HepG2 (cell line): ENCODE results near the gene CDKN2C. TPM values are rescaled to one million over a fixed set of nuclear protein-coding genes. Genes with fewer than 3 reads are reported as not detected.

Source experiments
- ARHGAP35 ChIP-seq: sonication (generic); formaldehyde crosslinking; IDR thresholded peaks from 2 replicates; pipeline ENCODE4 v1.9.0; 2022; ENCODE audit warnings: mild to moderate bottlenecking, inconsistent platforms, moderate library complexity, missing genetic modification reagents, borderline replicate concordance
- BORCS8-MEF2B ChIP-seq: sonication (generic); formaldehyde crosslinking; IDR thresholded peaks from 2 replicates; pipeline ENCODE4 v1.8.0; 2022; ENCODE audit warnings: mild to moderate bottlenecking, missing genetic modification reagents
- FOXP1 ChIP-seq, 2 experiments: fragments of 450-650 bp in 1 of 2; IDR thresholded peaks; 2 replicates each; pipeline ENCODE4 v1.6.1; 2017 to 2018; ENCODE audit warnings: antibody characterized with exemption in 1 of 2
- HOXA5 ChIP-seq: sonication (generic); formaldehyde crosslinking; IDR thresholded peaks from 2 replicates; pipeline ENCODE4 v1.4.0; 2020; ENCODE audit warnings: missing genetic modification reagents
- NR0B2 ChIP-seq: sonication (generic); formaldehyde crosslinking; IDR thresholded peaks from 2 replicates; pipeline ENCODE4 v1.4.0; 2020; ENCODE audit warnings: mild to moderate bottlenecking, missing genetic modification reagents
- SOX5 ChIP-seq: IDR thresholded peaks from 2 replicates; pipeline ENCODE4 v1.6.1; 2016; ENCODE audit warnings: borderline replicate concordance
- SP4 ChIP-seq: sonication (generic); formaldehyde crosslinking; IDR thresholded peaks from 2 replicates; pipeline ENCODE4 v1.8.1; 2023; ENCODE audit warnings: mild to moderate bottlenecking, missing genetic modification reagents
- ZGPAT ChIP-seq: IDR thresholded peaks from 2 replicates; pipeline ENCODE4 v1.6.1; 2016; ENCODE audit warnings: mild to moderate bottlenecking
- ZNF101 ChIP-seq: sonication (generic); formaldehyde crosslinking; IDR thresholded peaks from 2 replicates; pipeline ENCODE4 v1.4.0; 2020; ENCODE audit warnings: mild to moderate bottlenecking, low read depth, missing genetic modification reagents, borderline replicate concordance
- ZNF263 ChIP-seq: sonication (generic); formaldehyde crosslinking; IDR thresholded peaks from 2 replicates; pipeline ENCODE4 v1.4.0; 2020; ENCODE audit warnings: missing genetic modification reagents
- ZNF556 ChIP-seq: sonication (generic); formaldehyde crosslinking; IDR thresholded peaks from 2 replicates; pipeline ENCODE4 v1.4.0; 2020; ENCODE audit warnings: mild to moderate bottlenecking, missing genetic modification reagents, borderline replicate concordance
- ZNF577 ChIP-seq: sonication (generic); formaldehyde crosslinking; IDR thresholded peaks from 2 replicates; pipeline ENCODE4 v1.4.0; 2020; ENCODE audit warnings: mild to moderate bottlenecking, low read depth, missing genetic modification reagents, borderline replicate concordance
- ZNF609 ChIP-seq: sonication (generic); formaldehyde crosslinking; IDR thresholded peaks from 2 replicates; pipeline ENCODE4 v1.4.0; 2020; ENCODE audit warnings: mild to moderate bottlenecking, missing genetic modification reagents, borderline replicate concordance
- ZNF710 ChIP-seq: sonication (generic); formaldehyde crosslinking; IDR thresholded peaks from 2 replicates; pipeline ENCODE4 v1.5.0; 2020; ENCODE audit warnings: mild to moderate bottlenecking, missing genetic modification reagents, borderline replicate concordance
- ZNF746 ChIP-seq: sonication (generic); formaldehyde crosslinking; IDR thresholded peaks from 2 replicates; pipeline ENCODE4 v1.8.0; 2022; ENCODE audit warnings: mild to moderate bottlenecking, missing genetic modification reagents
- polyA plus RNA-seq, 8 experiments: library from polyadenylated mRNA; depleted of rRNA in 3 of 8; stranded (reverse) in 7 of 8; unstranded in 1 of 8; fragments of >200 nt; fragmentation: Illumina TruSeq in 4 of 8; extraction: Trizol in 4 of 8; gene quantifications; 2 replicates each; pipeline versions ENCODE4 v1.2.1 to v1.2.3, GENCODE V29; 2011 to 2016; ENCODE audit warnings: low read depth in 4 of 8, missing spikeins in 1 of 8, mixed read lengths in 1 of 8; ENCODE audit not compliant: insufficient read depth in 1 of 8
- total RNA-seq, 5 experiments: library from RNA; depleted of rRNA; stranded (reverse); fragments of >200 nt; fragmentation: Illumina TruSeq; extraction: Trizol; gene quantifications; 2 replicates each; pipeline ENCODE4 v1.2.3, GENCODE V29; 2016; ENCODE audit warnings: low read depth in 1 of 5
- TF ChIP-seq, protein P1 (sequence below): sonication (generic); formaldehyde crosslinking; IDR thresholded peaks from 2 replicates; pipeline ENCODE4 v1.5.0; 2020; ENCODE audit warnings: missing genetic modification reagents, mild to moderate bottlenecking, borderline replicate concordance

CDKN2C gene
- total and polyA plus RNA-seq, 2 of the 13 experiments (the other 11 are each of a cell fraction or from before 2014, with no cell fraction given), result 7.8 to 13.7 TPM

DNA sequence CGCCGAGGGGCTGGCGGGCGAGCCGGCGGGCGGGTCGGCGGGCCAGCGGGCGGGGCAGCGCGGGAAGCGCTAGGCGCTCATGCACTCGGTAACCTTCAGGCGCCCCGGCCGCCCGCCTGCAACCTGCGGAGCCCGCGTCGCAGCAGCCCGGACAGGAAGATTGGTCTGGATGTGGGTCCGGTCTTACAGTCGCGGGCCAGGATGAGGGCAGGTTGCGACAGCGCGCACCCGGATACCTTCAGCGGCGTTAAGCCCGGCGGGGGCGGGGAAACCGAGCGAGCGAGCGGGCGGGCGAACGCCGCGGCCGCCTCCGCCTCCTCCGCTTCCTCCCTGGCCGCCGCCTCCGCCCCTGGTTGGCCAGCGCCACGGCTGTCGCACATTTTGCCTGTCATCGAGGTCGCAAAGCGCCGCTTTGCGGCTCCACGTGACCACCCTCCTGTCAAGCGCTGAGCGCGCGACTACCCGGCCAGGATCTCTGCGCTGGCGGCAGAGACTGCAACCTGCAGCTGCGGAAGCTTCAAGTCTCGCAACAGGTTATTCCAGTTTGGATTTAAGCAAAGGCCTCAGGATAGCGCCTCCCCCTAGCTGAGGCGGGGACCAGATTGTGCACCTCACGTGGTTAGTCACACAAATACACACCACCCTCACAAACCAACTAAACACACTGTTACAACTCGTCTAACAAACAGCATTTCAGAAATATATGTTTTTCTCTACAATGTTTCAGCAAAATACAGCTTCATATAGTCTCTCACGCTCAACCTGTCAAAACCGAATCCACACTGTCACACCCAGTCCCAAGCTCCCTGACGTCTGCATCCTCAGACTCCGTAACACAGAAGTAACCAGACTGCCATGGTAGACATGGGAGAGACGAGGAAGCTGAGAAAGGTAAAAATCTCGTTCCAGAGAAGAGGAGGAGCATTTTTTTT lies 9.9 kb upstream of the CDKN2C start, which contains the start of gene FAF1 (continued):
- TF ChIP-seq ZGPAT (CRISPR knock-in tag) (peak; percentile 91), ZNF577 (CRISPR knock-in tag) (no peak), SOX5 (peak; percentile 36; the same call in 1 of the 2 replicates), ARHGAP35 (peak; percentile 87; the same call in 1 of the 2 replicates), ZNF101 (no peak), HOXA5 (CRISPR knock-in tag) (peak; percentile 55; the same call in 1 of the 2 replicates), BORCS8-MEF2B (CRISPR knock-in tag) (peak; percentile 89; the same call in 1 of the 2 replicates), ZNF263 (CRISPR knock-in tag) (peak; percentile 14; the same call in 1 of the 2 replicates), ZNF556 (CRISPR knock-in tag) (peak; percentile 58; the same call in 1 of the 2 replicates), ZNF710 (peak; percentile 69), FOXP1 (IDR thresholded peaks at IDR 0.05) (no peak), FOXP1 (CRISPR knock-in tag; IDR thresholded peaks at IDR 0.05) (0 out of 2 replicates have a peak, but pooled peaks have one; percentile 26), ZNF746 (peak; percentile 66; the same call in 1 of the 2 replicates), SP4 (CRISPR knock-in tag) (peak; percentile 82; the same call in 1 of the 2 replicates), NR0B2 (CRISPR knock-in tag) (peak; percentile 87; the same call in 1 of the 2 replicates), ZNF609 (peak; percentile 55; the same call in 1 of the 2 replicates)
- TF ChIP-seq, protein P1, sequence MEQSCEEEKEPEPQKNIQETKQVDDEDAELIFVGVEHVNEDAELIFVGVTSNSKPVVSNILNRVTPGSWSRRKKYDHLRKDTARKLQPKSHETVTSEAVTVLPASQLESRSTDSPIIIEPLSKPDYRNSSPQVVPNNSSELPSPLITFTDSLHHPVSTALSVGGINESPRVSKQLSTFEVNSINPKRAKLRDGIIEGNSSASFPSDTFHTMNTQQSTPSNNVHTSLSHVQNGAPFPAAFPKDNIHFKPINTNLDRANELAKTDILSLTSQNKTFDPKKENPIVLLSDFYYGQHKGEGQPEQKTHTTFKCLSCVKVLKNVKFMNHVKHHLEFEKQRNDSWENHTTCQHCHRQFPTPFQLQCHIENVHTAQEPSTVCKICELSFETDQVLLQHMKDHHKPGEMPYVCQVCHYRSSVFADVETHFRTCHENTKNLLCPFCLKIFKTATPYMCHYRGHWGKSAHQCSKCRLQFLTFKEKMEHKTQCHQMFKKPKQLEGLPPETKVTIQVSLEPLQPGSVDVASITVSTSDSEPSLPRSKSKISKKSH (CRISPR knock-in tag), result 0 out of 2 replicates have a peak, but pooled peaks have one; percentile 17
